HG03521 (cell line): ENCODE data around the gene TMEM220.

Experiments
- ATAC-seq: cut with Tn5 transposase; IDR thresholded peaks from one replicate; pipeline ENCODE4 v1.9.1; 2021; ENCODE audit warnings: mild to moderate bottlenecking, moderate library complexity; ENCODE audit not compliant: unreplicated experiment

The TMEM220 gene

DNA sequence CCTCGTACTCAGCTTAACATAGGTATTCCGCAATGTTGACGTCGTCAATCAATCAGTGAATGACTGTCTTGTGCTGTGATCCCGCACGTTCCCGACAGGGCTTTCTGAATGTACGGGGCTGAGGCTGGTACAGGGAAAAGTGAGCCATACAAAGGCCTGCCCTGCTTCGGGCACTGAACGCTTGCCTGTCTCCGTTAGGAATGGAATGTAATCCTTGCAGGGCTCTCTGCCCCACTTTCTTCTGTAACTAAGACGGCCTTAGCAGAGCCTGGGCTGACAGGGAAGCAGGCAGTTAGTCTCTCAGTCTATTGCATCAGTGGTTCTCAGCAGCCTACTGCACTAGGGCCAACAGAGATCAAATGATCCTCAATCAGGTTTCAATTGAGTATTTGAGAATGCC lies 56.5 kb downstream of the TMEM220 start:
- no peak for ATAC-seq

DNA sequence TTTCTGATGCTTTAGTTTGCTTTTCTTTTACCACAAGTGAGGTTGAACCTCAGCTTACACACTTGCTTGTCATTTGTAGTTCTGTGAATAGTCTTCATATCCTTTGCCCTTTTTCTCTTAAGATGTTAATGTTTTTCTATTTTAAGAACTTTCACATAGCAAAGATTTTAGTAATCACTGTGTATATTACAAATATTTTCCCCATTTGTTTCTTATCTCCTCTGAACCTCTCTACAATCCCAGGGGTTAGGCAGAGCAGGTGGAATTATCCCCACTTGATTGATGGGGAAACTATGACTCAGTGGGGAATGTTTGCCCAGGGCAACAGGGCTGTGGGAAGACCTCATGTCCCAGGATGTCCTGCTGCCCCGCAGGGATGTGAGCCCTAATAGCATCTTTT lies 61.0 kb downstream of the TMEM220 start:
- ATAC-seq = no peak

DNA sequence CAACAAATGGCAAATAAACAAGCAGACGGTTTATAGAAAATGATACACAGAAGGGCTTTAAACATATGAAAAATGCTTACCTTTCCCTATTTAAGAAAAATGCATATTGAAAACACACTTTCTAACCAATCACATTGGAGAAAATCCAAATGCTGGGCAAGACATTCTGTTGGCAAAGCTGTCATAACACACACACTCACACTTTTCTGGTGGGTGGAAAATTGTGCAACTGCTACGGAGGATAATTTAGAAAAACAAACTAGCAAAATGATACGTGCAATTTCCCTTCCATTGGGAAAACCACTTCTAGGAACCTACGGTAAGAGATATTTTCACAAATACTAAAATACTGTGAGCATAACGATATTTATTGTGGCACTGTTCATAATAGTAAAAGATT lies 62.9 kb downstream of the TMEM220 start:
- ATAC-seq = no peak

DNA sequence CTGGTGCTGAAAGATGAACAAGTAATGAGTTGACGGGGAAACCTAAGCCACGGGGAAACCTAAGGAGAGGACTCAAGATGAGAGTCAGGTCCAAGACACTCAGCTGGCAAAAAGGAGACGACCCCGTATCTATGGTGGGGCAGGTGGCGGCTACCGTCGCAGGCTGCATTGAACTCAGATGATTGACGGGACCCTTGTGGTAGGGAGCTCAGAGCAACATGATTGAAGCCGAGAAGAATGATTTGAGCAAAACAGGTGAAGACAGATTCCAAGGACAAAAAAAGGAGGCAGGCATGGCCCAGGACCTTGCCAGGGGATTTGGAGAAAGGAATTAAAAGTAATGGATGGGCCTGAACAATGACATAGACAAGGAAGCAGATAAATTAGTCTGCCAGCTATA lies 65.3 kb downstream of the TMEM220 start:
- no peak for ATAC-seq
